GM12864 (cell line): ENCODE measurements around the gene BAIAP2L2.
"Not testable (repeated sequence)": the region's sequence is repeated elsewhere in the genome, so short reads cannot be mapped to it uniquely, and the experiment has no call there.

Source experiments
- DNase-seq: peaks from one replicate; pipeline ENCODE4 v3.0.0-alpha.2; 2011; ENCODE audit warnings: low read depth
- H3K4me3 ChIP-seq: 2 replicates; pipeline ENCODE4 v1.5.1; 2011; ENCODE audit warnings: mild to moderate bottlenecking, low read depth, low read length, control low read depth
- CTCF ChIP-seq: IDR thresholded peaks from 2 replicates; pipeline ENCODE4 v1.5.1; 2011; ENCODE audit warnings: low read depth, mild to moderate bottlenecking, moderate library complexity, low read length, control low read depth, inconsistent platforms; ENCODE audit errors: missing control alignments

The BAIAP2L2 gene

GRCh38 chr22:38110008-38110862 lies at the start of gene BAIAP2L2:
TSS of gene BAIAP2L2 (minus strand) at chr22:38110684. CDS start at chr22:38110525, 159 bp downstream.
- DNase-seq, result no peak
- TF ChIP-seq CTCF, result no peak
- H3K4me3 ChIP-seq, result no peak within 1 kb of the TSS

GRCh38 chr22:38155703-38156102 lies 45.2 kb upstream of the BAIAP2L2 start:
- no peak overlapping the region for H3K4me3 ChIP-seq
- no peak for TF ChIP-seq CTCF
- DNase-seq, result no peak

GRCh38 chr22:38154563-38154915 lies 44.1 kb upstream of the BAIAP2L2 start:
- DNase-seq, H3K4me3 ChIP-seq: not testable (repeated sequence)

GRCh38 chr22:38153821-38154562 lies 43.5 kb upstream of the BAIAP2L2 start:
- DNase-seq, result no peak
- no peak for TF ChIP-seq CTCF
- no peak overlapping the region for H3K4me3 ChIP-seq

- no peak for DNase-seq
- TF ChIP-seq CTCF, result no peak
- no peak overlapping the region for H3K4me3 ChIP-seq
Measured at GRCh38 chr22:38151126-38151500, 40.6 kb upstream of the BAIAP2L2 start.

- no peak for DNase-seq
- H3K4me3 ChIP-seq, result no peak overlapping the region
- TF ChIP-seq CTCF, result no peak
Measured at GRCh38 chr22:38148245-38148644, 37.8 kb upstream of the BAIAP2L2 start.

- H3K4me3 ChIP-seq, DNase-seq: not testable (repeated sequence)
Measured at GRCh38 chr22:38146166-38146565, 35.7 kb upstream of the BAIAP2L2 start.

- H3K4me3 ChIP-seq, result no peak overlapping the region
- no peak for DNase-seq
- no peak for TF ChIP-seq CTCF
Measured at GRCh38 chr22:38144025-38144405, 33.5 kb upstream of the BAIAP2L2 start.
